IMR-90 (cell line): Measurements from ENCODE around the gene NAA80. TPM values are rescaled to one million over a fixed set of nuclear protein-coding genes. Genes with fewer than 3 reads are reported as not detected.

ENCODE experiments used
- ATAC-seq: fragments of 200-7000 bp; cut with Tn5 transposase; 2 replicates; pipeline ENCODE4 v1.9.1; 2020; ENCODE audit warnings: low read depth, mild to moderate bottlenecking, moderate library complexity
- BruUV-seq: library from RNA; stranded (reverse); fragments of 400-500 nt; replicated peaks from 2 replicates; lab custom pipeline; 2021; lab: Mats Ljungman, UMichigan
- CTCF ChIA-PET: fragments of 300-600 bp; formaldehyde crosslinking; extraction: SDS; loops from one replicate; lab custom pipeline; 2021; ENCODE audit warnings: antibody characterized with exemption; lab: Yijun Ruan, JAX
- POLR2A ChIA-PET: fragments of 300-600 bp; sonication (Branson Sonifier 250); formaldehyde crosslinking; loops from one replicate; lab custom pipeline; 2022; ENCODE audit warnings: antibody characterized with exemption; ENCODE audit not compliant: unreplicated experiment; lab: Charles Lee
- DNase-seq: peaks from one replicate; pipeline ENCODE4 v3.0.0; 2013
- H2AFZ ChIP-seq: replicated peaks from 2 replicates; pipeline ENCODE3; 2013; ENCODE audit warnings: low read length, mild to moderate bottlenecking; ENCODE audit not compliant: poor library complexity
- H2AK5ac ChIP-seq: 2 replicates; pipeline ENCODE4 v1.6.1; 2013; ENCODE audit warnings: low read depth, low read length, inconsistent platforms
- H2AK9ac ChIP-seq: replicated peaks from 2 replicates; pipeline ENCODE3; 2013; ENCODE audit warnings: mild to moderate bottlenecking, low read depth, low read length, moderate library complexity; ENCODE audit not compliant: poor library complexity
- H2BK120ac ChIP-seq: 2 replicates; pipeline ENCODE4 v1.6.1; 2013; ENCODE audit warnings: low read depth, low read length, inconsistent platforms
- H2BK15ac ChIP-seq: 3 replicates; pipeline ENCODE4 v1.6.1; 2013; ENCODE audit warnings: low read depth, low read length, inconsistent platforms
- H2BK20ac ChIP-seq: 2 replicates; pipeline ENCODE4 v1.6.1; 2013; ENCODE audit warnings: low read depth, mild to moderate bottlenecking, inconsistent platforms, low read length, moderate library complexity
- H2BK5ac ChIP-seq: 2 replicates; pipeline ENCODE4 v1.6.1; 2013; ENCODE audit warnings: mild to moderate bottlenecking, low read depth, low read length, inconsistent platforms; ENCODE audit not compliant: poor library complexity, severe bottlenecking
- H3K14ac ChIP-seq: replicated peaks from 2 replicates; pipeline ENCODE4 v1.6.1; 2013; ENCODE audit warnings: low read depth, low read length, inconsistent platforms
- H3K18ac ChIP-seq: 2 replicates; pipeline ENCODE4 v1.6.1; 2013; ENCODE audit warnings: low read depth, low read length, control low read depth
- H3K23ac ChIP-seq: 2 replicates; pipeline ENCODE4 v1.6.1; 2013; ENCODE audit warnings: low read depth, low read length, inconsistent platforms
- H3K27ac ChIP-seq: 2 replicates; pipeline ENCODE4 v1.5.1; 2013; ENCODE audit warnings: mild to moderate bottlenecking, control low read depth, low read length; ENCODE audit not compliant: insufficient read depth
- H3K27me3 ChIP-seq: 2 replicates; pipeline ENCODE4 v1.6.1; 2013; ENCODE audit warnings: low read length; ENCODE audit not compliant: control insufficient read depth, insufficient read depth
- H3K36me3 ChIP-seq: 2 replicates; pipeline ENCODE4 v1.6.1; 2013; ENCODE audit warnings: low read length, mixed read lengths; ENCODE audit not compliant: control insufficient read depth, insufficient read depth
- H3K4ac ChIP-seq: 2 replicates; pipeline ENCODE4 v1.6.1; 2013; ENCODE audit warnings: low read depth, low read length, inconsistent platforms
- H3K4me1 ChIP-seq: 2 replicates; pipeline ENCODE4 v1.6.1; 2013; ENCODE audit warnings: low read length, mixed read lengths; ENCODE audit not compliant: control insufficient read depth, insufficient read depth
- H3K4me2 ChIP-seq: 2 replicates; pipeline ENCODE4 v1.6.1; 2013; ENCODE audit warnings: low read depth, mild to moderate bottlenecking, control low read depth, low read length, moderate library complexity
- H3K4me3 ChIP-seq: 2 replicates; pipeline ENCODE4 v1.5.1; 2013; ENCODE audit warnings: low read depth, mild to moderate bottlenecking, control low read depth, low read length, moderate library complexity; ENCODE audit not compliant: insufficient read depth
- H3K56ac ChIP-seq: 2 replicates; pipeline ENCODE4 v1.6.1; 2013; ENCODE audit warnings: low read length, inconsistent platforms; ENCODE audit not compliant: insufficient read depth; ENCODE audit errors: extremely low read depth
- H3K79me1 ChIP-seq, 2 experiments: 2 replicates each; pipeline ENCODE4 v1.6.1; 2013; ENCODE audit warnings: low read length in 2 of 2, inconsistent platforms in 1 of 2, low read depth in 1 of 2
- H3K9ac ChIP-seq: 2 replicates; pipeline ENCODE4 v1.6.1; 2013; ENCODE audit warnings: low read depth, low read length, control low read depth
- H3K9me1 ChIP-seq: 2 replicates; pipeline ENCODE4 v1.6.1; 2013; ENCODE audit warnings: low read length, inconsistent platforms; ENCODE audit not compliant: insufficient read depth
- H3K9me3 ChIP-seq: 2 replicates; pipeline ENCODE4 v1.6.1; 2013; ENCODE audit warnings: low read length; ENCODE audit not compliant: control insufficient read depth, insufficient read depth
- H4K20me1 ChIP-seq: 2 replicates; pipeline ENCODE4 v1.6.1; 2013; ENCODE audit warnings: low read length, inconsistent platforms; ENCODE audit not compliant: insufficient read depth
- H4K5ac ChIP-seq: 2 replicates; pipeline ENCODE4 v1.6.1; 2013; ENCODE audit warnings: mild to moderate bottlenecking, low read depth, low read length, control low read depth
- H4K8ac ChIP-seq, 2 experiments: 2 replicates each; pipeline ENCODE4 v1.6.1; 2013; ENCODE audit warnings: low read depth in 2 of 2, low read length in 2 of 2, control low read depth in 1 of 2, inconsistent platforms in 1 of 2
- H4K91ac ChIP-seq: 2 replicates; pipeline ENCODE4 v1.6.1; 2013; ENCODE audit warnings: low read depth, low read length, inconsistent platforms; ENCODE audit not compliant: insufficient read depth
- CTCF ChIP-seq: conservative IDR thresholded peaks from 2 replicates; pipeline ENCODE4 v1.5.1; 2012; ENCODE audit warnings: mild to moderate bottlenecking, low read depth, low read length, improper control_type of control experiment
- FOS ChIP-seq: fragments of 150-350 bp; IDR thresholded peaks from 2 replicates; pipeline ENCODE4 v1.6.1; 2016; ENCODE audit warnings: low read depth, low read length
- MAFK ChIP-seq: IDR thresholded peaks from 2 replicates; pipeline ENCODE4 v1.6.1; 2012; ENCODE audit warnings: low read depth, low read length, improper control_type of control experiment
- MXI1 ChIP-seq: IDR thresholded peaks from 2 replicates; pipeline ENCODE4 v1.6.1; 2012; ENCODE audit warnings: low read depth, mild to moderate bottlenecking, low read length, moderate library complexity, borderline replicate concordance
- POLR2A ChIP-seq: IDR thresholded peaks from 2 replicates; pipeline ENCODE4 v1.6.1; 2012; ENCODE audit warnings: mild to moderate bottlenecking, low read depth, low read length
- RCOR1 ChIP-seq: IDR thresholded peaks from 2 replicates; pipeline ENCODE4 v1.6.1; 2012; ENCODE audit warnings: mild to moderate bottlenecking, low read length, improper control_type of control experiment; ENCODE audit not compliant: insufficient replicate concordance
- RFX5 ChIP-seq: IDR thresholded peaks from 2 replicates; pipeline ENCODE4 v1.8.0; 2012; ENCODE audit warnings: low read depth, mild to moderate bottlenecking, low read length, moderate library complexity
- SMC3 ChIP-seq: fragments of 150-350 bp; IDR thresholded peaks from 2 replicates; pipeline ENCODE4 v1.6.1; 2016; ENCODE audit warnings: low read depth, mild to moderate bottlenecking, antibody characterized with exemption, low read length, moderate library complexity
- WGBS, 2 experiments: methylation state at CpG; one replicate each; pipeline versions ENCODE4 v1.1.5 to v1.1.7; 2013; ENCODE audit warnings: missing lambda C conversion rate in 2 of 2; ENCODE audit not compliant: insufficient read length in 1 of 2; ENCODE audit errors: extremely low coverage in 2 of 2; 5-methylcytosine and 5-hydroxymethylcytosine counted together
- dilution Hi-C: fragments of 300-500 bp; cut with HindIII; formaldehyde crosslinking; loops from one replicate; pipeline ENCODE4 v1.14.3; 2018; ENCODE audit warnings: low sequenced_read_pairs; ENCODE audit not compliant: unreplicated experiment
- in situ Hi-C: fragments of 300-500 bp; cut with MboI; formaldehyde crosslinking; loops from 3 replicates; pipeline ENCODE4 v1.14.3; 2019; ENCODE audit warnings: low sequenced_read_pairs, inconsistent platforms, mixed read lengths
- intact Hi-C: fragments of 100-400 bp; cut with micrococcal nuclease; formaldehyde crosslinking; loops from 2 replicates; pipeline ENCODE4 v1.10.0; 2022
- polyA plus RNA-seq, 3 experiments: library from polyadenylated mRNA; depleted of rRNA; stranded (reverse); fragments of >200 nt; gene quantifications; 2 replicates each; pipeline ENCODE4 v1.2.3, GENCODE V29; 2012; ENCODE audit warnings: low replicate concordance in 1 of 3
- total RNA-seq: library from RNA; depleted of rRNA; stranded (reverse); fragments of >200 nt; gene quantifications from 2 replicates; pipeline ENCODE4 v1.2.3, GENCODE V29; 2012

The NAA80 gene
- total and polyA plus RNA-seq, 2 of the 4 experiments (the other 2 are of a cell fraction), result 5.0 to 14.4 TPM

- no peak overlapping the region for H3K4ac ChIP-seq
- no peak overlapping the region for H2BK5ac ChIP-seq
- no TSS peak for BruUV-seq
- H3K36me3 ChIP-seq, result peaks cover 38% of the 10 kb centered on the region
- peak overlapping the region; percentile 6 for H2AK9ac ChIP-seq
- H2BK120ac ChIP-seq, result no peak overlapping the region
- peaks cover 23% of the 10 kb centered on the region for H3K9me1 ChIP-seq
- no peak overlapping the region for H3K18ac ChIP-seq
- no peak overlapping the region for H2BK15ac ChIP-seq
- CTCF ChIA-PET, result no interaction called here
- POLR2A ChIA-PET, result interaction anchor here (0.6 kb wide), 1 partner anchor 396 kb away, joined by 5 read pairs; no protein-coding TSS in a partner anchor
- H3K9me3 ChIP-seq, result no peaks in the 10 kb centered on the region
- no peak overlapping the region for H3K56ac ChIP-seq
- H4K8ac ChIP-seq, result no peak overlapping the region
- TF ChIP-seq SMC3, result no peak
- no peak for TF ChIP-seq RFX5
- TF ChIP-seq MAFK, result no peak
- TF ChIP-seq MXI1, result no peak
- TF ChIP-seq CTCF, result no peak
- no peak for TF ChIP-seq RCOR1
- TF ChIP-seq FOS, result no peak
- no peak for TF ChIP-seq POLR2A
- H3K9ac ChIP-seq, result no peak overlapping the region
- 95% methylated on average over 9 of the region's 16 CpGs; no CpG with 5 or more reads in 1 of the 2 experiments for WGBS, 2 experiments
- no peak for ATAC-seq
- no peak overlapping the region for H2BK20ac ChIP-seq
- peaks cover 29 to 59% of the 10 kb centered on the region in 2 experiments for H3K79me1 ChIP-seq
- no peak overlapping the region for H2AK5ac ChIP-seq
- dilution Hi-C loops, result no loop called here
- H3K4me1 ChIP-seq, result peaks cover 25% of the 10 kb centered on the region
- H3K27ac ChIP-seq, result no peak overlapping the region
- no peak overlapping the region for H3K4me3 ChIP-seq
- 0 out of 2 replicates have a peak, but pooled peaks cover 18% of the 10 kb centered on the region for H4K20me1 ChIP-seq
- no peak overlapping the region for H3K23ac ChIP-seq
- in situ Hi-C loops, result no loop called here
- no peak overlapping the region for H4K5ac ChIP-seq
- H3K4me2 ChIP-seq, result no peak overlapping the region
- no peaks in the 10 kb centered on the region for H3K27me3 ChIP-seq
- no peak overlapping the region for H4K91ac ChIP-seq
- peak overlapping the region; percentile 6 for H2AFZ ChIP-seq
- intact Hi-C loops, result no loop called here
- H3K14ac ChIP-seq, result no peak overlapping the region
- DNase-seq, result no peak
These were observed 20.1 kb upstream of the NAA80 start for GRCh38 chr3:50319181-50319893.
